HT1080 (cell line): ENCODE measurements around the gene PRDM1. TPM values are rescaled to one million over a fixed set of nuclear protein-coding genes. Genes with fewer than 3 reads are reported as not detected.
A peak's percentile ranks its signal among the peaks of the same experiment; 100 is the strongest.

Experiments used
- DNase-seq: peaks from one replicate; pipeline ENCODE4 v3.0.0-alpha.2; 2015; ENCODE audit warnings: low read depth
- total RNA-seq: library from RNA; depleted of rRNA; stranded (reverse); fragments of >200 nt; shearing (Covaris generic); gene quantifications from 2 replicates; pipeline ENCODE4 v1.2.3, GENCODE V29; 2014

Gene PRDM1
- total RNA-seq, 1 experiment from 2014 or later, result 5.7 TPM

DNA sequence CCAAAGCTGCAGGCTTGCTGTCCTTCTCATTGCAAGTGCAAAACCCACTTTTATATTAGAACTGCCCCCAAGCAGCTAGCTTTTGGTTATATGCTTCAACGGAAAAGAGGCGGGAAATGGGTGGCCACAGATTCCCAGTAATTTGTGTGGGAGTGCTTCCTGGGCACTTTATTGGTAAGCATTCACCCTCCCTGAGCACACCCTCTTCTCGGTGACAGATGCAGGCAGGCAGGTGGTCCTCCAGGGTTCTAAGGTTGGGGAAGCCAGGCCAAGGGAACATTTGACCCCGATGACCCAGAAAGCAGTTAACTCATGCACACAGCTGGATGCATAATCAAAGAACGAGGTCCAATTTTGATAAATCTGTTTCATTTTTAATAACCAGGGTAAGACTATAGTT lies 29.1 kb downstream of the PRDM1 start:
- DNase-seq, result no peak

DNA sequence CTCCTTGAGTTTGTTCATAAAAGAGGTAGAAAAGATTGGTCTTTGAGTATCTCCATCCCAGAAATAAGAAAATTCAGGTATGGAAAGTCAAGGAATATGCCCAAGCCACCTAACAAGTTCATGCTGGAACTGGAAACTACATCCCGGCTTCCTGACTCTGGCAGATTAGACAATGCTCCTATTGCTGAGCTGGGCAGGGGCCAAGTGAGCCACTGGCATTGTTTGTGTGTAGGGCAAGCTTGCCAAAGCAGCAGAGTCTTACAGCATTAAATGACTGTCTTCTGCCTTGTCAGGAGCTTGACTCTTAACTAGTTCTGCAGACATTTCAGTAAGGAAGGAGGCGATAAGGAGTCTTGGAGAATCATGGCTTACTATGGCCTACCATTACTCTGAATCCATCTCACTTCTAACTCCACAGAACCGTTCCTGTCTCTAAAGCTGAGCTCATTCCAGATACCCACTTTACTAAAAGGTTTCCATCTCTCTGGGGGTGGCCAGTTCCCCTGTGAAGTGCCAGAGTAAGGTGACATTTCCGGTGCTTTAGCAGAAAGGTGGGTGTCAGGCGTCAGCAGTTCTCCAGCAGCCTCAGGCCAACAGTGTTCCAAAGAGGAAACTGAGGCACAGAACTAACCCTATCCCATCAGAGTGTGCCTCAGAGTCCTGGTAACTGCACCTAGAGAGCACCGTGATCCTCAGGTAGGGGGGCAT lies 30.1 kb downstream of the PRDM1 start:
- DNase-seq, result no peak

DNA sequence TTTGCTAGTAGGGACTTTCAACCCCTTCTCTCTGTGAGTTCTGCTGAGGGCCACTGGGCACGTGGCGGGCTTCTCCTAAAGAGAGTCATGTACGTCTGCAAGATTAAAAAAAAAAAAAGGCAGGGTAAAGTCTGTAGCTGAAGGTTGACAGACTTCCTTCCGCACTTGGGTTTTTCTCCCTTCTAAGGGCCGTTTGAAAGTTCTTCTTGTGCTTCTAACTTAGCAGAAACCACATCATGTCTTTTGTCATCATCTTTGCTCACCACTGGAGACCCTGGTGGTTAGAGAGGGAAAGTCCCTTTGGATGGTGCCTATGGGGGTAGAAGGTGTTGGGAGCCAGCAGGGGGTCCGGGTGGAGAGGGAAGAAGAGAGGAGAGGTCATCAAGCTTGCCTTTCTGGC lies 31.4 kb downstream of the PRDM1 start:
- DNase-seq, result no peak

DNA sequence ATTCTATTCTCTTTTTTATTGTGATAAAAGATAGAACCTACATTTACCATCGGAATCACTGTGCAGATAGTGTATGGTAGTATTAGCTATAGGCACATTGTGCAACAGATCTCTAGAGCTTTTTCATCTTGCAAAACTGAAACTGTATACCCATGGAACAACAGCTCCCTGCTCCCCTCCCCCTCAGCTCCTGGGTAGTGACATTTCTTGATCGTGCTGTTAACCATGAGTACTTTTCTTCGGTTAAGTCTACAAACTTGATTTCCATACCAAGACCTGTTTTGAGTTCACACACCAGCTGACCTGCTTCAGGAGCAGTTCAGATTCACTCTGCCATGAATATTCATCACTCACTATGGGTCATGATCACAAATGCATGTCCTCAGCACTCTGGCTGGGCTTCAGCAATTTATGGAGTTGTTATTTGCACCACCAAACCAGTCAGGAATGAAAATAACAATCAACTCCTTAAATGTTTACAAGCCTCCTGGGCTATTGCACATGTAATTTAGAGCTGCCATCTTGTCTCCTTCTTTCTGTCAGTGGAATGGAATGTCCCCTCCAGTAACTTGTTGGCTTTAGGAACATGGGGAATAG lies 32.8 kb downstream of the PRDM1 start:
- no peak for DNase-seq

DNA sequence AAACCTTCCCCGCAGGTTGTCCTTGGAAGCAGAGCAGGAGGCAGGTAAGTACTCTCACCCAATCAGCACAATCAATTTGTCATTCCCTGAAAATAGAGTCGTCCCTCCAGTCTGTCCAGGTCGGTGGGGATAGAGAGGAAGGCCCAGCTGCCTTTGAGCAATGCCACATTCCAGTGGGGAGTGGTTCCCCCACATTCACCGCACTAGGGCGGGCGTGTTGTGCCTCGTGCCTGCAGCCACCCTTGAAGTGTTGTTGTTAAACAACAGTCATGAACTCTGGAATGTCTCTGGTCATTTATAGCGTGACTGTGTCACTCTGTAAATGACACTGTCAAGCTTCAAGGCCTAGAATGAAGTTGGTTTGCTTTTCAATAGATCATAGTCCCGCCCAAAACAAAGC lies 33.4 kb downstream of the PRDM1 start:
- no peak for DNase-seq

DNA sequence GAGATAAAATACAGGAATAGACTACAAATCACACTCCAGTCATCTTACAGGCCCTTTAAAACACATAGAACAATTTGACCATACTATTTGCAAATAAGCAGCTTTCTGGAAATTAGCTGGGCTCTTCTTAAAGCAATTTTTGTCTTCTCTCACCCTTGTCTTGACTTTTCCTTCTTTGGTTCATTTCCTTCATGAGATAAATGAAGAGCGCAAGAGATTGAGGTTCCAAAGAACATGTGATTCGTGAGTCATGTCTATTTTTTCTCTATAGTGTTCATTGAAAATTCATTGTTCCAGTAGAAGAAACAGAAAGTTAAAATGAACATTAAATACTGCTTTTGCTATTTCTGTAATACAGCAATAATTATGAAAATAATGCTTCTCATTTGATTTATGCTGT lies 33.9 kb downstream of the PRDM1 start:
- DNase-seq, result no peak

DNA sequence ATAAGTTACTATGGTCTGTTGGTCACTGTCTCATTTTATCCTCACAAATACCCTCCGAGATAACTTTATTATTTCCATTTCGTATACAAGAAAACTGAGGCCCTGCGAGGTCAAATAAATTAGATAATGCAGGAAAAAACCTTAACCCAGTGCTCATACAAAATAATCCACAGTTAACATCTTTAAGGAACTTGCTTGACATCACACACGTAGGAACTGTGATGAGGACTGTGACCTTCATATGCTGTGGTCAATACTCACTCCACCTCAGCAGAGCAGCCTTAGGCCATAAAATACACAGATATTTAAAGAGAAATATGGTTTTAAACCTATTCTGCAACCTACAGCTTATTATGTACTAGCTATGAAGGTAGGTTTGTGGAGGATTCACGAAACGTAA lies 34.3 kb downstream of the PRDM1 start:
- no peak for DNase-seq

DNA sequence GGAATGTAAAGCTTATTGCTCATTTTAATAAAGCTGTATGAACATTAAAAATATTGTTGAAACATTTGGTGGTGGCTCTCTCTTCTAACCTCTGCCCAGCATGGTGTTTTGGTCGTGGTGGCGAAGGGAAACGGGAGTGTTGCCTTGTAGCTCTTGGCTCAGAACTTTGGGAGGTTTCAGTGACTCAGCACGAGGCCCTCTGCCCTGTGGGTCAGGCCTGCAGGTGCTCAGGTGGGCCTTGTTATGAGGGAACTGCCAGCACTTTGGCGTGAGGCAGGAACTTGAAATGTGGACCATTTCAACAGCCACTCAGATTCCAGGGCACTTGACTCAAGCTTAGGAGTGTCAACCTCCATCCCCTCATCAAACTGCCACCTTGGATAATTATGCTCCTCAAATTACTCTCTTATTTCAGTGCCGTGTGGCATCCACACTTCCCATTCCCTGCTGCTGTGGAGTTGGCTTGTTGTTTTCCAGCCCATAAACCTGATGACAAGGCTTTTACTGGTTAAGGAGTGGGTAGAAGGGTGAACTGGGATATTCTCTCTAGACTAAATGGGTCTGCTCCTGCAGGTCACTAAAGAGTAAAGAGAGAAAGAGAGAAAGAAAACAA lies 36.3 kb downstream of the PRDM1 start:
- DNase-seq, result no peak

DNA sequence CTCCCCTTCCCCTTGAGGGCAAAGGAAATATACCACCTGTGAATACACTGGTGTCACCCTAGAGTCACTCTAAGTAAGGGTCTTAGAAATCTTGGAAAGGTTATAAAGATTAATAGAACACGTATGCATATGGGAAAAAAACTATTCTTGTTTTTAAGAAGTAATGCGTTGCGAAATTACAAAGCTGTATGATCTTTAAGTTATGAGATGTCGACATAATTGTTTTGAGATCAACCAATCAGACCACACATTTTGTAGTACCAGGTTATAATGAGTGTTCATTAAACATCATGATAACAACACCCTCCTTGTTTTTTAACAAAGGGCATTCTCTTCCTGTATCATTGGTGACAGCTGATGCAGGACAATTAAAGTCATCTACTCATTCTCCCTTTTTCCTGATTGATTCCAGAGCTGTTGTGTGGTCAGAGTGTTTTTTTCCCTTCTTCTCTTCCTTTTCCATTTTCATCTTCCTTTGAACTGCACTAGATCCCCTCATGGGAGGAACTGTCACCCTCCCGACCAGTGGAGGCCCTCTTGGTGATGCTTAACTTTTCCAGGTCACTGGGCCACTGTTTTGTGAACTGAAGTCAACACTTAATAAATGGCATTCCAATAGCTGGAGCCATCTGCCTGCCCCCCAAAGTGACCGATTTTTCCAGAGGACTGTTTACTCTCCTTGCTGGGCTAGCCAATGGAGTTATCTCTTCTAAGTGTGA lies 37.0 kb downstream of the PRDM1 start:
- DNase-seq, result no peak

DNA sequence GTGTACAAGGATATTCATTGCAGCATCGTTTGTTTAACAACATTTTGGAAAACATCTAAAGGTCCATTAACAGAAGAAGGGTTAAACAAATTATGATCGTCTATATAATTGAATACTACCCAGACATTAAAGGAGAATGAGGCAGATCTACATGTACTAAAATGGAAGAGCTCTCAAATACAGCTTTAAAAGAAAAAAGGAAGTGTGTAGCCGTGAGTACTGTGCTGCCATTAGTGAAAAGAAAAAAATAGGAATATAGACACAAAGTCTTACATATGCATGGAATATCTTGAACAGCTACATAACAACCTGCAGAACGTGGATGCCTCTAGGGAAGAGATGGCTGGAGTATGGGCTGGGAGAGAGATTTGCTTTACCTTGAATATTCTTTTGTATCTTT lies 37.9 kb downstream of the PRDM1 start:
- DNase-seq, result no peak

DNA sequence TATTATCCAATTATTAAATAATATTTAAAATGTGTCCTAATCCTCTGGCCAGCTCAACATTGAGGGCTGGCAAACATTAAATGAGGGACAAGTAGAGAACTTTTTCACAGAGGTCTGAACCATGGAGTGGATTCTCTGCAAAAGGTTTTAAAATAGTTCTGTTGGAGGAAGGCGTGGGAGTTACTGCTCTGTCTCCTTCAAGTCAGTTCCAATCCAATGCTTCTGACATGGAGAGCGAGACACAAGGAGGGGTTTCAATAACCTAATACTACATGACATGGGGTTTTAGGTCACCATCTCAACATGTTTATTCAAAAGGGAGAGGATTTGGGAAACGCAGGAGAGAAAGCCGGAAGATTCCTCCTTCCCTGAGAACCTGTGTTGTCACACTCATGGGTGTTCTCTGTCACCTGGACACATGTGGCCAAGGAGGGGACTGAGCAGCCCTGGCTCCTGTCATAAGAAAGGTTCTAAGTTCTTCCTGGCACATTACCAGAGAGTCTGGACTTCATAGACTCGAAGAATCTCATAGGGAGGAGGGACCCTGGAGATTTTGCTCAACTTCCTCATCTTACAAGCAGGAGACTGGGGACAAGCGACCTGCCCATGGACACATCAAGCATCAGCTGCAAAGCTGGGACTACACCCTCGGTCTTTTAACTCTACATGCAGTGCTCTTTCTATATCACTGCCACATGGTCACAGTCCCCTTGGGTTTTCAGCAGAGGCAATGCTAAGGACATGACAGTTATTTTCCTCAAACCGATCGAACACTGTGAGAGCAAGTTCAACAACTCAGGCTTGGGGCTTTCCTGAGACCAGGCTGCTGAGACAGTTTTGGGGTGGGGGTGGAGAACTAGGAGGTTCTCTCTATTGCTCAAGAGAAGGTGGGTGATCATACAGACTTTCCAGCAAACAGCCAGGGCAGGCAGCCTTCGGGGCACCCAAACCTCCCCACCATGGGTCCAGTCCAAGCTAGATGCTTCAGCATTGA lies 38.6 kb downstream of the PRDM1 start:
- DNase-seq, result no peak

DNA sequence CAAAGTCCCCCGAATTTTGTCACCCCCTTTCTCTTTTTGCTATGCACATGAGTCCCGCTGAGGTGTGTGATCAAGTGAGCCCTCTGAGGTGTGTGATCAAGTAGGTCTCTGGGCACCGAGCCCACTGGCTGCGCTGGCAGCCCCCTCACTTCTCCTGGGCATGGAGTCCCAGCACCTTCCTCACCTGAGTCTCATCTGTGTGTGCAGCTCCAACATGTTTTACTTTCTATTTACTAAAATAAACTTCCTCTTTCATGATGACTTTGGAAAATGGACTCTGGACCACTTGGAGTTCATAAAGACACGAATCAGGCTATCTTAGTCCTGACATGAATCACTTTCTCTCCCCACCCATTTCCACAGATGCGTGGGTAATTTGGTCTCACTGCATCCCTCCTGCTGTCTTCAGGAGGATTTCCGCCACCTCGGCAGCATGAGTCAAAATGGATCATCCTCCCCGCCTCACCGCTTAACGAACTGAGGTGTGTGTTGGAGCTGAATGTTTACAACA lies 39.8 kb downstream of the PRDM1 start:
- DNase-seq, result no peak

DNA sequence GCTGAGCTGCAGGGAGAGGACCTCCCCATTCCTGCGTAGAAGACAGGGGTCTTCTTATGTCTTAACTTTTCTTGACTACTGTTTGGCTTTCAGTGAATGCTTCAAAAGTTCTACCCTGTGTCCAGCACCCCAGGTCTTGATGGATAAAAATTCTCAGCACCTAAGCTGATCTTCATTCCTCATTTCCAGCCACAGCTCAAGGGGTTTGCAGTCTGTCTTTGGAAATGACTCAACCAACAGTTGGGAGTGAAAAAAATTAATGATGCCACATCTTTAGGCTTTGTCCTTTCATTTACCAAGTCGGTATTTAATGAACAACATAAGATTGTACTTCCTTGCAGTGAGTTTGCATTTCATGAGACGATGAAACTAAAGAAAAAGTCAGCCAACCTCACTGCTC lies 40.3 kb downstream of the PRDM1 start:
- no peak for DNase-seq

DNA sequence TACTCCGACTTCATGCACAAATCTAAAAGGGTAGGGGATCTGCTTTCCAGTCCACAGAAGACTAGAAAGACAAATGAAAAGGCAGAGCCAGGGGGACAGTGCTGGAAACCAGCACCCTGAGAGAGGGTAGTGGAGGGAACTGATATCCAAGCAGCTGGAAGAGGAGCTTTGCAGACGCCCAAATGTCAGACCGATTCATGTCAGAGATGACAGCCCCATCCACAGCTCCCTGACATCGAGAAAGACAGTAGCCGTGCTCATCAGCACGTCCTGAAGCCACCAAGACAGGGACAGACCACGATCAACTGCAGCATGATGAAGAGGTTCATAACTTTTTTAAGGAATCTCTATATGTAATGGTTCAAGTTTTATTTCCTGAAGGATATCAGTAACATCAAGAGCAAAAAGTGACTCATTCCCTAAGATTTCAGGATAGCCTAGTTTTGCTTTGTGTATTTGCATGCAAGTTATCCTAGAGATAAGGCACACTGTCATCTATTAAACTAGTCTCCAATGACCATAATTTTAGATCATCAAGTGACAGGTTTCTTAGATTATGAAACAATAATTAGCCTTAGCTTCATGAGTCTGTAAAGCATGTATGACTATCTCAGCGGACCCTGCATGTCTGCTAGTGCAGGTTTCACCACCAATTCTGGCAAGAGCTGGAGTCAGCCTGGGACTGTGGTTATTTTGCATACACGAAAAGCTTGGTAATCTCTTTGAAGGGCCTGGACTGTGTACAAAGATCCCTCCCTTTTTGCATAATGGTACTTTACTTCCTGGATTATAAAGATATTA lies 43.0 kb downstream of the PRDM1 start:
- DNase-seq, result peak; percentile 68

DNA sequence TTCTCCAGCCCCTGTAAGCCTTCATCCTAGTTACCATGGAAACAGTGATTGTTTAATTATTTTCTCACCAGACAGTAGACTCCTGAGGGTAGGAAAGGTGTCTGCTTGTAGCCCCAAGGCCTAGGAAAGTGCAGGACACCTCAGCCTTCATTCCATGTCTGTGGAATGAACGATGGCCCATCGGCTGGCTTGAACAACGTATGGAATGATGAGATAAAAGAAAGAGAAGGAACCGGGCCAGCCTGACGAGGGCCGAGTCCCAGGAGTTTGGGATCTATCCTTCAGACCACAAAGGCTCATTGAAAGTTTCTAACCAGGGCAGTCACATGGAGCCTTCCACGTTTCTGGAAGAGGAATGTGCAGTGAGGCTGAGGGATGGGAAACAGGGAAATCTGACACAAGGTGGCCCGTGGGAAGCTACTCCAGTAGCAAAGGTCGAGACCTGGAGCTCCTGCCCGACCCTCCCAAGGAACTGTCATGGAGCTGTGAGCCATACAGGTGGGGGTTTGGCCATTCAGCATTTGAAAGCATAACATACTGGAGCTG lies 46.1 kb downstream of the PRDM1 start:
- DNase-seq, result no peak

DNA sequence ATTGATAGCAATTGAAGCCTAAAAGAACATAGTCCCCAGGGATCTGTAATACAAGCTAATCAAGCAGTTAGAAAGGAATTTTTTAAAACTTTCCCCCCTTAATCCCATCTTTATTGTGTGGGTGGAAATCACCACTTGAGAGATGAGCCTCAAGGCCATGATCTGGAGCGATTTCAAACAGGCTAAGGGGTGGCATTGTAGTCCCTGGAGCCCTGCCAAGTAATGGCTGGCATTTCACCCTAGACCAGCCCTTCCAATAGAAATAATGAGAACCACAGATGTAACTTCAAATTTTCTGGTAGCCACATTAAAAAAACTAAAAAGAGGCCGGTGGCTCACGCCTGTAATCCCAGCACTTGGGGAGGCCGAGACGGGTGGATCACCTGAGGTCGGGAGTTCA lies 46.9 kb downstream of the PRDM1 start:
- no peak for DNase-seq

DNA sequence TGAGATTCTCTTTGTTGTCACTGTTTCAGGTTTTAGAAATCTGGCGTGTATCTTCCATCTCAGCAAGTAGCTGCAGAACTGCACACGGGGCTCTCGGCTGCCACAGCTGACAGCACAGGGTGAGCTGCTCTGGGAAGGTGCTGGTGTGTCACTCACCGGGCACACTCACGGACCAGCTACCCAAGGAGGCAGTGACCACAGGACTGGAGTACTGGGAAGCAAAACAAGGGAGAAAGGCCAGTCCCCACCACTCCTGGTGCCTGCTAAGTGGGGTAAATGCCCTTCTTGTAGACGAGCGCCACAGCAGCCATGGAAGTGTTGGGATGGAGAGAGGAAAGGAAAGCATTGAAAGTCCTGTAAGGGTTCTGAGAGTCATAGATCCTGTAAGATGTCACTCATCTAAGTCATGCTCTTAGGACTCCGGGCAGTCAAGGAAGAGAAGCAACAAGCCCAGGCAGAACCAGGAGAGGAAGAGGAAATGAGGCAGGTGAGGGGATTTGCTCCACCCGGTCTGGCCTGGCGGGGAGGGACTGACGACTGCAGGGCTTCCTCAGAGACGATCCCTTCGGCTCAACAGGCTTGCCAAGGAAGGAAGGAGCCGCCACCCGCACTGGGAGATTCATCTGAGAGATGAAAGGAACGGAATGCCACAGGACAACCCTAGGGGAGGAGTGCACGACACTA lies 48.1 kb downstream of the PRDM1 start:
- DNase-seq, result no peak

DNA sequence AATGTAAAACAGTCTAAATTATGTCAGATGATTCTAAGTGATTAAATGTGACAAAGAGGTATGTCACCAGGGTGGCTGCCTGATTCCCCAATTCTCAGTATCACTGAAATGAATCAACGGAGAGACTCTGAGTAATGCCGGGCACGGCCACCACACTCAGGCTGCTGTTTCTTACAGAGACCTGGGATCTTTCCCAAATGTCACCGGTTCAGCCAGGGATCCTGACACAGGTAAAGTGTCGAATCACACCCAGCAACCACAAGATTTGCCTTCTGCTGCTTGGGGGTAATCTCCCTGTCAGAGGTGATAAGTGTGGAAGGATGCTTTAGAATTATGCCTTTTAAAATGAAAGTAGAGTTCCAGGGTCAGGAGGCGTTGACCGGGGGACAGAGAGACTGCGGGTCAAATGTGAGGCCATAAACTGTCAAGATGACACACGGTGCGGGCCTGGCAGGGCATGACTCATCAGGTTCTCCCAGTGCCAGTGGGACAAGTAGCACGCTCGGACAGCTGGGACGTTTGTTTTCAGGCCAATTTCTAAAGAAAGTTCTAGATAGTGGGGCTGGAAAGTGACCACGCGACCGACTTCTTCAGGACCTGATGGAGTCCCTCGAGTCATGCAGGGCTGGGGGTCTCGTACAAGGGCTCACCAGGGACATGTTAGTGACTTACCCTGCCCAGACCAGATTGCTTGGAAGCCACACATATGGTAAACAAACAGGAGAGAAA lies 48.9 kb downstream of the PRDM1 start:
- DNase-seq, result no peak
